GM08714 (cell line): ENCODE measurements around the gene AZGP1.
A peak's percentile ranks its signal among the peaks of the same experiment; 100 is the strongest.
"Not testable (repeated sequence)": the region's sequence is repeated elsewhere in the genome, so short reads cannot be mapped to it uniquely, and the experiment has no call there.

Source experiments
- H3K4me3 ChIP-seq: fragments of 200-500 bp; sonication (Bioruptor generic); 2 replicates; pipeline ENCODE4 v1.5.1; 2014; ENCODE audit warnings: mild to moderate bottlenecking, low read length, inconsistent platforms
- ZNF274 ChIP-seq: IDR thresholded peaks from 2 replicates; pipeline ENCODE4 v1.6.1; 2012; ENCODE audit warnings: mild to moderate bottlenecking, low read depth, low read length

Gene AZGP1

DNA sequence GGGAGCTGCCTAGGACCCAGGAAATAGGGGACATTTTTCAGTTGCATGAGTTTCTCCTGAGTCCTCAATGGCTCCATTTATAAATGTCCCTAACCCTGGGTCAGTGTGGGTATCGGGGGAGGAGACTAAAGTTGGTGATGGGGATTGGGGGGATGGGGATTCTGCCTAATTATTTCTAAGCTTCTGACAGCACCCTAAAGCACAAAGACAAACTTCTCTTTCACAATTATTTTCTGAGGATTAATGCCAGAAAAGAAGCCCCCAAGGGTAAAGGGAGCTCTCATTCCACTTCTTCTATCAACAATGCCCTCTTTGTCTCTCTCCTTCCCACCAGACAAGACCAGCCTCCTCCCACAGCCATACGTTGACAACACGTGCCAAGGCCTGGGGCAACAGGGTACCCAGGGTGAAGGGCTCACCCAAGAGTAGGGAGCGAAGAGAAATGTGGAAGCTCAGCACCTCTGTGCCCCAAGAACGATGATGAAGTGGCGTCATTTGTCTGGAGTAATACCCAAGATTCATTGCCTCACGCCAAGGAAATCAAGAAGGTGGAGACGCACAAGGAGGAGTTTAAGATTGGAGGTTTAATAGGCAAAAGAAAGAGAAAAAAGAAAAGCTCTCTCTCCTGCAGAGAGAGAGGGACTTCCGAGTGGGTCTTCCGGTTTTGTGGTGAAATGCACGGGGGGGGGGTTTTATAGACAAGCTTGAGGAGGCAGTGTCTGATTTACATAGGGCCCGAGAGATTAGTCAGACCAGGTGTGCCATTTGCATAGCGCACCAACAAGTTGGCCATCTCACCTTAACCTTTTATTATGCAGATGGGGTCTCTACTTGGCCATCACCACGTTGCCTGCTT, 32.0 kb downstream of the AZGP1 start:
- no peak for TF ChIP-seq ZNF274
- no peak overlapping the region; the same call in 1 of the 2 replicates for H3K4me3 ChIP-seq

DNA sequence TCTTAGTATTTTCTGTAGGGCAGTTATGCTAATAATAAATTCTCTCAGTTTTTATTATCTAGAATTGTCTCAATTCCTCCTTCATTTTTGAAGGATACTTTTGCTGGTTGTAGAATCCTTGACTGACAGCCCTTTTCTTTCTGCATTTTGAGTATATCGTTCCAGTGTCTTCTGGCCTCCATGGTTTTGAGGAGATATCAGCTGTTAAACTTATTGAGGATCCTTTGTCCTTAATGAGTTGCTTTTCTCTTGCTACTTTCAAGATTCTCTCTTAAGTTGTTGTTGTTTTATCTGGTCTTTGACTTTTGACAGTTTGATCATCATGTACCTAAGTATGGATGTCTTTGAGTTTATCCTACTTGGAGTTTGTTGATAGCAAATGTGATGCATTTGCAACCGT, 37.5 kb downstream of the AZGP1 start:
- no peak overlapping the region for H3K4me3 ChIP-seq
- no peak for TF ChIP-seq ZNF274

DNA sequence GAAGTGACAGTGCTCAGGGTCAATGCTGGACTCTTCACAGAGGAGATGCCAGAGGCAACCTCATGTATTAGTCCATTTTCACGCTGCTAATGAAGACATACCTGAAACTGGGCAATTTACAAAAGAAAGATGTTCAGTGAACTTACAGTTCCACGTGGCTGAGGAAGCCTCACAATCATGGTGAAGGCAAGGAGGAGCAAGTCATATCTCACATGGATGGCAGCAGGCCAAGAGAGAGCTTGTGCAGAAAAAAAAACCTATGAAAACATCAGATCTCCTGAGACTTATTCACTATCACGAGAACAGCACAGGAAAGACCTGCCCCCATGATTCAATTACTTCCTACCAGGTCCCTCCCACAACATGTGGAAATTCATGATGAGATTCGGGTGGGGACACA, 40.8 kb downstream of the AZGP1 start:
- H3K4me3 ChIP-seq = not testable (repeated sequence)

- H3K4me3 ChIP-seq = no peak overlapping the region
Measured at GRCh38 chr7:99930376-99930775, 45.5 kb downstream of the AZGP1 start.

GRCh38 chr7:99929730-99930053, 46.1 kb downstream of the AZGP1 start:
- TF ChIP-seq ZNF274 = no peak
- no peak overlapping the region for H3K4me3 ChIP-seq

More at GRCh38 chr7:99930376-99930775, 45.5 kb downstream of the AZGP1 start:
- no peak for TF ChIP-seq ZNF274

DNA sequence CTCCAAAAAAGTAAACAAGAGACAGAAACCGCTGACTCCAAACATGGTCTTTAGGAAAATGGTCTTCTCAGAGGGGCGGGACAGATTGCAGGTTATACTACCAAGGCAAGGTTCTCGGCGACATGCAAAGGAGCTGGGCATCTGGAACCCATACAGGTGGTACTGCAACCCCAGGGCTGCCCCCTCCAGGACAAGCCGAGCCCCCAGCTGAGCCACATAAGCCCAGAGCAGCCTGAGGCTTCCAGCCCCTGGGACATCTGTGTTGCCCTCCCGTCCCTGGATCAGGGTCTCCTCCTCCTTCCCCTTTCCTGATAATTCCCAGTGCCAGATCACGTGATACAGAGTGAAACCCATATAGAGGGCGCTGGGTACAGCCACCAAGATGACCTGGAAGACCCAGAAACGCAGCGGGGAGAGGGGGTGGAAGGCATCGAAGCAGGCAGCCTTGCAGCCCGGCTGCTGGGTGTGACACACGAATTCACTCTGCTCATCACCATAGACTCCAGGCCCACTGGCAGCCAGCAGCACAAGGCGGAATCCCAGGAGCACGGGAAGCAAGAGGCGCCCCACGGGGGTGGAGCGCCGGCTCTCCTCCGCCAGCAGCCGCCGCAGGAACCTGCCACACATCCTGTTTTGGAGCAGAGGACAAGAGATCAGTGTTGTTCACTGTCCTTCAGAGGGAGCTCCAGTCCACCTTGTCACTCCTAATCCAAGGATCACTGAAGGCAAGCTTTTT, 46.7 kb downstream of the AZGP1 start, which contains the start of gene GJC3:
GJC3 (minus strand) TSS at position 627 of the 736 bp plus-strand sequence; CDS start at position 627, 0 bp downstream.
- TF ChIP-seq ZNF274 = no peak
- peak within 1 kb of the TSS; percentile 9; the same call in 1 of the 2 replicates for H3K4me3 ChIP-seq

- no peak for TF ChIP-seq ZNF274
- H3K4me3 ChIP-seq = no peak overlapping the region
Measured at GRCh38 chr7:99928188-99928587, 47.6 kb downstream of the AZGP1 start.

DNA sequence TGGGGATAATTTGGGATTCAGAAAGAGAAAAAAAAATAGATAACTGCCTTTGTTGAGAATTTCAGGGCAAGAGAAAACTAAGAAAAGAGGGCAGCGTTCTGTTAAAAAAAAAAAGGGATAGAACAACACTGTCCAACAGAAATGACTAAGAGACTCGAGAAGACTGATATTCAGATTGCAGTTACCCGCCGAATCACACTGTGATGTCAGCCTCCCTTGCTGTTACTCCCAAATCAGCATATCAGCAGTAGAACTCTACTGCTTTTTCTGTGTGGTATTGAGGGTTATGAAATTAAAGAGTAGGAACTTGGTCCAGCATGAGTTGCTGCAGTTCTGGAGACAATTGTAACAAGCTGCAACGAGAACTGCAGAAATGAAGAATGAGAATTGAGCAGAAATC, 48.3 kb downstream of the AZGP1 start:
- no peak overlapping the region for H3K4me3 ChIP-seq
- no peak for TF ChIP-seq ZNF274

DNA sequence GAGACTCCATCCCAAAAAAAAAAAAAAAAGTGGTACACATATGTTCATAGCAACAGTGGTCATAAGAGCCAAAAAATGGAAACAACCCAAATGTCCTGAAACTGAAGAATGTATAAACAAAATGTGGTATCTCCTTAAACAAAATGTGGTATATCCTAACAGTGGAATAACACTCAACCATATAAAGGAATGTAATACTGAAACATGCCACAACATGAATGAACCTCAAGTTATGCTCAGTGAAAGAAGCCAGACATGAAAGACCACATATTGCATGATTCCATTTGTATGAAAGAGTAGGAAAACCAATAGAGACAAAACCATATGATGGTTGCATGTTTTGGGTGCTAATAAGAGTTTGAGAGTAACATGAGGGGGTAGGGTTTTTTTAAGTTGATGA, 49.5 kb downstream of the AZGP1 start:
- no peak for TF ChIP-seq ZNF274
- H3K4me3 ChIP-seq = no peak overlapping the region

- no peak for TF ChIP-seq ZNF274
- H3K4me3 ChIP-seq = no peak overlapping the region
Measured at GRCh38 chr7:99923200-99923599, 52.6 kb downstream of the AZGP1 start.

DNA sequence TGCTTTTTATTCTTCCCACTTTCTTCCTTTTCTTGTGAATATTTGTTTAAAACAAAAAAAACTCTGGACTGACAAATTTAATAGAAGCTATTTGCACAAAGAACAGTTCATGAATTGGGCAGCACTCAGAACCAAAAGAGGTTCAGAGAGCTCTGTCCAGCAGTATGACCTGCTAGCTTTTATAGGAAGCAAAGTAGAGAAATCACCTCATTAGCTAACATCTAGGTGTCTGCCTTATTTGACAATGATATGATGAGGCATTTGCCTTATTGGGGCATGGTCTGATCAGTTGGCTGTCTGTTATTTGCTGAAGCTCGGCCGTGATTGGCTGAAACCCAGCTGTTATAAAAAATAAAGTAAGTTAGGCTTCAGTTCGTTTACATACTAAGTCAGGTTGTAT, 55.7 kb downstream of the AZGP1 start:
- peak overlapping the region; percentile 86 for H3K4me3 ChIP-seq
- TF ChIP-seq ZNF274 = no peak

GRCh38 chr7:99919814-99920112, 56.1 kb downstream of the AZGP1 start:
- TF ChIP-seq ZNF274 = no peak
- peak overlapping the region; percentile 86 for H3K4me3 ChIP-seq

- TF ChIP-seq ZNF274 = no peak
- peak within 1 kb of the TSS; percentile 86 for H3K4me3 ChIP-seq
Measured at GRCh38 chr7:99918959-99919813, 56.6 kb downstream of the AZGP1 start, which contains the start of gene TRIM4. Gene TRIM4, minus strand, starts transcription at chr7:99919530. Its CDS starts 129 bp downstream, at chr7:99919401.
